Endothelial cell (in vitro differentiated cells): ENCODE data around the gene ATR. TPM values are rescaled to one million over a fixed set of nuclear protein-coding genes. Genes with fewer than 3 reads are reported as not detected.

Experiments used
- DNase-seq: peaks from one replicate; pipeline ENCODE4 v3.0.0; 2021; ENCODE audit warnings: low spot score
- H3K27ac Mint-ChIP-seq: one replicate; pipeline ENCODE4 v1.8.0; 2021; ENCODE audit warnings: mixed read lengths, inconsistent platforms; ENCODE audit not compliant: unreplicated experiment
- H3K27me3 Mint-ChIP-seq: one replicate; pipeline ENCODE4 v1.8.0; 2021; ENCODE audit warnings: mild to moderate bottlenecking, moderate library complexity, mixed read lengths, inconsistent platforms; ENCODE audit not compliant: unreplicated experiment
- H3K36me3 Mint-ChIP-seq: one replicate; pipeline ENCODE4 v1.8.0; 2021; ENCODE audit warnings: mild to moderate bottlenecking, low read depth, mixed read lengths, inconsistent platforms; ENCODE audit not compliant: unreplicated experiment
- H3K4me1 Mint-ChIP-seq: one replicate; pipeline ENCODE4 v1.8.0; 2021; ENCODE audit warnings: mild to moderate bottlenecking, mixed read lengths, inconsistent platforms; ENCODE audit not compliant: unreplicated experiment
- H3K4me3 Mint-ChIP-seq: one replicate; pipeline ENCODE4 v1.8.0; 2021; ENCODE audit warnings: mild to moderate bottlenecking, mixed read lengths, inconsistent platforms; ENCODE audit not compliant: unreplicated experiment
- H3K9me3 Mint-ChIP-seq: one replicate; pipeline ENCODE4 v1.8.0; 2021; ENCODE audit warnings: mixed read lengths, inconsistent platforms; ENCODE audit not compliant: unreplicated experiment
- CTCF ChIP-seq: fragments of 200-600 bp; sonication (generic); IDR thresholded peaks from one replicate; pipeline ENCODE4 v1.5.0; 2021; ENCODE audit warnings: antibody characterized with exemption; ENCODE audit not compliant: unreplicated experiment
- total RNA-seq: library from RNA; stranded (reverse); fragmentation: NEBNext Ultra II Directional; extraction: Animal tissue kit (Norgen Biotek cat#: 25700); gene quantifications from one replicate; pipeline ENCODE4 v1.2.1, GENCODE V29; 2021; ENCODE audit not compliant: unreplicated experiment

Gene ATR
- total RNA-seq, 1 donor from 2014 or later, result 17.8 TPM

- Mint-ChIP-seq H3K4me3 (no peak overlapping the region), H3K4me1 (no peaks in the 10 kb centered on the region), H3K27me3 (peaks cover 1% of the 10 kb centered on the region), H3K9me3 (no peaks in the 10 kb centered on the region), H3K27ac (no peak overlapping the region), H3K36me3 (peaks cover 32% of the 10 kb centered on the region)
- TF ChIP-seq CTCF, result no peak
- no peak for DNase-seq
Measured at GRCh38 chr3:142549986-142550385, 28.5 kb downstream of the ATR start.

GRCh38 chr3:142543307-142543706 lies 35.2 kb downstream of the ATR start:
- no peaks in the 10 kb centered on the region for H3K27me3 Mint-ChIP-seq
- no peak overlapping the region for H3K4me3 Mint-ChIP-seq
- DNase-seq, result no peak
- H3K27ac Mint-ChIP-seq, result no peak overlapping the region
- peaks cover 9% of the 10 kb centered on the region for H3K36me3 Mint-ChIP-seq
- H3K4me1 Mint-ChIP-seq, result no peaks in the 10 kb centered on the region
- no peaks in the 10 kb centered on the region for H3K9me3 Mint-ChIP-seq
- TF ChIP-seq CTCF, result no peak

- H3K4me3 Mint-ChIP-seq, result no peak overlapping the region
- H3K27me3 Mint-ChIP-seq, result no peaks in the 10 kb centered on the region
- no peak overlapping the region for H3K27ac Mint-ChIP-seq
Measured at GRCh38 chr3:142542054-142542453, 36.5 kb downstream of the ATR start.

GRCh38 chr3:142536519-142536918 lies 42.0 kb downstream of the ATR start:
- Mint-ChIP-seq H3K9me3 (no peaks in the 10 kb centered on the region), H3K27me3 (no peaks in the 10 kb centered on the region), H3K4me1 (no peaks in the 10 kb centered on the region), H3K4me3 (no peak overlapping the region), H3K36me3 (peaks cover 16% of the 10 kb centered on the region), H3K27ac (no peak overlapping the region)
- no peak for TF ChIP-seq CTCF
- no peak for DNase-seq

More at GRCh38 chr3:142542054-142542453, 36.5 kb downstream of the ATR start:
- Mint-ChIP-seq H3K36me3 (peaks cover 9% of the 10 kb centered on the region), H3K4me1 (no peaks in the 10 kb centered on the region), H3K9me3 (no peaks in the 10 kb centered on the region)
- TF ChIP-seq CTCF, result no peak
- no peak for DNase-seq

GRCh38 chr3:142534543-142534942 lies 44.0 kb downstream of the ATR start:
- Mint-ChIP-seq H3K27me3 (no peaks in the 10 kb centered on the region), H3K4me1 (no peaks in the 10 kb centered on the region), H3K36me3 (peaks cover 14% of the 10 kb centered on the region), H3K9me3 (no peaks in the 10 kb centered on the region), H3K27ac (no peak overlapping the region), H3K4me3 (no peak overlapping the region)
- TF ChIP-seq CTCF, result no peak
- no peak for DNase-seq
